Nephron (organoid): ENCODE measurements around the gene SLC25A48.

ENCODE experiments used
- H3K27ac Mint-ChIP-seq, 3 experiments: 2 replicates each; pipeline ENCODE4 v1.8.0; 2020; ENCODE audit warnings: mixed read lengths in 3 of 3, mild to moderate bottlenecking in 2 of 3, moderate library complexity in 1 of 3
- H3K27me3 Mint-ChIP-seq: 2 replicates; pipeline ENCODE4 v1.8.0; 2021; ENCODE audit warnings: low read depth, mild to moderate bottlenecking, moderate library complexity, mixed read lengths
- H3K36me3 Mint-ChIP-seq: 2 replicates; pipeline ENCODE4 v1.8.0; 2020; ENCODE audit warnings: low read depth, mixed read lengths
- H3K4me1 Mint-ChIP-seq: 2 replicates; pipeline ENCODE4 v1.8.0; 2020; ENCODE audit warnings: mixed read lengths
- H3K4me3 Mint-ChIP-seq, 3 experiments: 2 replicates each; pipeline ENCODE4 v1.8.0; 2020; ENCODE audit warnings: mild to moderate bottlenecking in 3 of 3, mixed read lengths in 3 of 3, moderate library complexity in 2 of 3
- H3K9me3 Mint-ChIP-seq: 2 replicates; pipeline ENCODE4 v1.8.0; 2020; ENCODE audit warnings: mixed read lengths
- TF ChIP-seq, protein P1 (sequence below), 3 experiments: fragments of 200-600 bp; sonication (generic); IDR thresholded peaks; one replicate each; pipeline ENCODE4 v1.5.0; 2021; ENCODE audit warnings: antibody characterized with exemption in 3 of 3; ENCODE audit not compliant: unreplicated experiment in 3 of 3

The SLC25A48 gene

GRCh38 chr5:135830876-135831275, 3.6 kb upstream of the SLC25A48 start:
- peaks cover 92% of the 10 kb centered on the region for H3K27me3 Mint-ChIP-seq
- no peaks in the 10 kb centered on the region for H3K36me3 Mint-ChIP-seq
- H3K27ac Mint-ChIP-seq = no peak overlapping the region
- H3K4me1 Mint-ChIP-seq = peaks cover 20% of the 10 kb centered on the region
- H3K9me3 Mint-ChIP-seq = no peaks in the 10 kb centered on the region
- H3K4me3 Mint-ChIP-seq = no peak overlapping the region
- TF ChIP-seq, protein P1, sequence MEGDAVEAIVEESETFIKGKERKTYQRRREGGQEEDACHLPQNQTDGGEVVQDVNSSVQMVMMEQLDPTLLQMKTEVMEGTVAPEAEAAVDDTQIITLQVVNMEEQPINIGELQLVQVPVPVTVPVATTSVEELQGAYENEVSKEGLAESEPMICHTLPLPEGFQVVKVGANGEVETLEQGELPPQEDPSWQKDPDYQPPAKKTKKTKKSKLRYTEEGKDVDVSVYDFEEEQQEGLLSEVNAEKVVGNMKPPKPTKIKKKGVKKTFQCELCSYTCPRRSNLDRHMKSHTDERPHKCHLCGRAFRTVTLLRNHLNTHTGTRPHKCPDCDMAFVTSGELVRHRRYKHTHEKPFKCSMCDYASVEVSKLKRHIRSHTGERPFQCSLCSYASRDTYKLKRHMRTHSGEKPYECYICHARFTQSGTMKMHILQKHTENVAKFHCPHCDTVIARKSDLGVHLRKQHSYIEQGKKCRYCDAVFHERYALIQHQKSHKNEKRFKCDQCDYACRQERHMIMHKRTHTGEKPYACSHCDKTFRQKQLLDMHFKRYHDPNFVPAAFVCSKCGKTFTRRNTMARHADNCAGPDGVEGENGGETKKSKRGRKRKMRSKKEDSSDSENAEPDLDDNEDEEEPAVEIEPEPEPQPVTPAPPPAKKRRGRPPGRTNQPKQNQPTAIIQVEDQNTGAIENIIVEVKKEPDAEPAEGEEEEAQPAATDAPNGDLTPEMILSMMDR (IDR thresholded peaks at IDR 0.05; ENCODE audit: unreplicated experiment in 3 of 3) = no peak

DNA sequence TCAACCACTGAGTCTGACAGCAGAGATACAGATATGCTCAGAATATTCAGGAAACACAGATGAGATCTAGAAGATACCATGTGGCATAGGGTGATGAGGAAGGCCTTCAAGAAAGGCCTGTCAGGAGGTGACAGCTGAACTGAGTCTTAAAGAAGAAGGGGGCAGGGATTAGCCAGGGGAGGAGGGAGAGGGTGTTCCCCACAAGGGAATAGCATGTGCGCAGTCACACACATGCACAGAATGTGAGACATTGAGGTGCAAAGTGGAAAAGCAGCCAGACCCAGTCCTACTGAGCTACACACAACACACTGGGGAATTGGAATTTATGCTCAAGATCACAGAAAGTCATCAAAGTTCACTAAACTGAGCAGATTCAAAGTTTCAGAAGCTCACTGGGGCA, 3.0 kb upstream of the SLC25A48 start:
- Mint-ChIP-seq H3K27me3 (peaks cover 92% of the 10 kb centered on the region), H3K27ac (no peak overlapping the region), H3K9me3 (no peaks in the 10 kb centered on the region), H3K36me3 (no peaks in the 10 kb centered on the region), H3K4me3 (peak overlapping the region in 1 of 3 experiments; percentile 3), H3K4me1 (peaks cover 20% of the 10 kb centered on the region)
- TF ChIP-seq, protein P1 (IDR thresholded peaks at IDR 0.05; ENCODE audit: unreplicated experiment in 3 of 3) = no peak

- no peaks in the 10 kb centered on the region for H3K9me3 Mint-ChIP-seq
- TF ChIP-seq, protein P1 (IDR thresholded peaks at IDR 0.05; ENCODE audit: unreplicated experiment in 3 of 3) = no peak
- H3K4me3 Mint-ChIP-seq = no peak overlapping the region
- no peaks in the 10 kb centered on the region for H3K36me3 Mint-ChIP-seq
- peaks cover 20% of the 10 kb centered on the region for H3K4me1 Mint-ChIP-seq
- peaks cover 92% of the 10 kb centered on the region for H3K27me3 Mint-ChIP-seq
- H3K27ac Mint-ChIP-seq = no peak overlapping the region
These were observed 2.5 kb upstream of the SLC25A48 start for GRCh38 chr5:135831851-135832555.

DNA sequence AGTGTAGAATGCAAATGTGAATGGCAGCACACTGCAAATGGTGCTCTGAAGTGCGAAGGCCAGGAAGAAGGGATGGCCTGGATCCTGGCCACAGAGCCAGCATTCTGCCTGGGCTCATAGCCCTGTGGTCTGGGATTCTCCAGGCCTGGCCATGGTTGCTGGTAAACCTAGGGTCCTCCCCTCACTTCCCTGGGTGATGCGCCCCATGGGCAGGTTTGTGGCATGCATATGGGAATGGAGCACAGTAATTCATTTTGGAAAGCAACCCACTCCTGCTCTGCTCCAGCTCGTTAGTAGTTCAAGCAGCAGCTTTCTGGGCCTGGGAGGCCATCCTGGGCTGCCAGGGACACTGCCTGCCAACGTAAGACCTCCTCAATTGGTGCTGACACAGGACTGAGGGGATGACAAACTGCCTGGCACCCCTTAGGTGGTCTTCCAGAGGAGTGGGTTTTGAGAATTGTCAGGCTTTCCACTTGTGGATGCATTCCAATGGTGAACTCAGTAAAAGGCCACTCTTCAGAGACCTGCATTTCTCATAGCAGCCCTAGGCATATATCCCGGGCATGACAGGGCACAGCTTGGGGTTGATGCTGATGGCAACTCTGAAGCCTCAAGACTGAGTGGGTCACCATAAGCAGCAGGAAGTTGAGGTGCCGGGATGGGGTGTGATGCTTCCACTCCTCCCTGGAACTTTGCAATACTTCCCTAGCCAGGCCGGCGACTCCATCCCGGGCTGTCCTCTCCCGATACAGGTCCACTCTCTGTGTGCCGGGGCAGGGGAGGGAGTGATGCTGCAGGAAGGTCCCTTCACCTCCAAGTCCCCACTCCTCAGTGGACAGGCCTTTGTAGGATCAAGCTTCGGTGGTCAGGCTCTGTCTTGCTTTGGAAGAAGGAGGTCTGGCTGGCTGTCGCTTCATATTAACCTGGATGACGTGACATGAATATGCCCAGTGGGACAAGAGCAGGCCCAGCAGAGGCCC, 1.2 kb upstream of the SLC25A48 start:
- H3K4me1 Mint-ChIP-seq = peaks cover 20% of the 10 kb centered on the region
- peaks cover 94% of the 10 kb centered on the region for H3K27me3 Mint-ChIP-seq
- peaks cover 10% of the 10 kb centered on the region for H3K9me3 Mint-ChIP-seq
- no peak overlapping the region for H3K4me3 Mint-ChIP-seq
- TF ChIP-seq, protein P1 (IDR thresholded peaks at IDR 0.05; ENCODE audit: unreplicated experiment in 3 of 3) = no peak
- no peak overlapping the region for H3K27ac Mint-ChIP-seq
- H3K36me3 Mint-ChIP-seq = no peaks in the 10 kb centered on the region

- TF ChIP-seq, protein P1 (IDR thresholded peaks at IDR 0.05; ENCODE audit: unreplicated experiment in 3 of 3) = no peak
- Mint-ChIP-seq H3K4me1 (peaks cover 20% of the 10 kb centered on the region), H3K4me3 (peak overlapping the region; percentile 80 to 82 (median 80)), H3K9me3 (peaks cover 12% of the 10 kb centered on the region), H3K36me3 (no peaks in the 10 kb centered on the region), H3K27ac (no peak overlapping the region), H3K27me3 (peaks cover 93% of the 10 kb centered on the region)
These were observed 363 bp upstream of the SLC25A48 start for GRCh38 chr5:135833961-135834638.
